Hematopoietic multipotent progenitor cell treated with erythropoietin and hydrocortisone succinate and interleukin-3 and kit ligand, for 15 days (in vitro differentiated cells): Measurements from ENCODE around the gene CYB5R2.

Source experiments
- DNase-seq: peaks from one replicate; pipeline ENCODE4 v3.0.0-alpha.2; 2015; ENCODE audit warnings: low spot score

The CYB5R2 gene

GRCh38 chr11:7638710-7639642 is 34.3 kb downstream of the CYB5R2 start:
- DNase-seq, result no peak

GRCh38 chr11:7637447-7638157 is 35.7 kb downstream of the CYB5R2 start:
- DNase-seq, result no peak

GRCh38 chr11:7636350-7636749 is 37.0 kb downstream of the CYB5R2 start:
- no peak for DNase-seq

GRCh38 chr11:7635708-7636107 is 37.6 kb downstream of the CYB5R2 start:
- no peak for DNase-seq

GRCh38 chr11:7635137-7635536 is 38.2 kb downstream of the CYB5R2 start:
- DNase-seq, result no peak

- DNase-seq, result no peak
These were observed 41.1 kb downstream of the CYB5R2 start for GRCh38 chr11:7632211-7632610.

- no peak for DNase-seq
These were observed 43.3 kb downstream of the CYB5R2 start for GRCh38 chr11:7630002-7630401.

- DNase-seq, result no peak
These were observed 44.6 kb downstream of the CYB5R2 start for GRCh38 chr11:7628660-7629059.

- DNase-seq, result no peak
These were observed 50.6 kb downstream of the CYB5R2 start for GRCh38 chr11:7622721-7623120.

- DNase-seq, result no peak
These were observed 51.7 kb downstream of the CYB5R2 start for GRCh38 chr11:7621554-7621953.

GRCh38 chr11:7621090-7621489 is 52.2 kb downstream of the CYB5R2 start:
- no peak for DNase-seq

- DNase-seq, result no peak
These were observed 54.0 kb downstream of the CYB5R2 start for GRCh38 chr11:7619322-7619721.

GRCh38 chr11:7617032-7617431 is 56.3 kb downstream of the CYB5R2 start:
- no peak for DNase-seq
